Loucy (cell line): ENCODE measurements around the gene ERBB3.

Experiments
- H2AFZ ChIP-seq: fragments of 200-600 bp; sonication (generic); 2 replicates; pipeline ENCODE4 v1.6.0; 2016; ENCODE audit warnings: antibody characterized with exemption, mild to moderate bottlenecking, low read length, moderate library complexity
- H3F3A ChIP-seq: fragments of 200-600 bp; 2 replicates; pipeline ENCODE4 v1.6.0; 2016; ENCODE audit warnings: antibody characterized with exemption, low read depth, mild to moderate bottlenecking
- H3K27me3 ChIP-seq: fragments of 200-600 bp; sonication (generic); 2 replicates; pipeline ENCODE4 v1.6.1; 2014; ENCODE audit warnings: low read length, mild to moderate bottlenecking; ENCODE audit not compliant: insufficient read depth, poor library complexity, severe bottlenecking
- H3K36me3 ChIP-seq: fragments of 200-600 bp; sonication (generic); 2 replicates; pipeline ENCODE4 v1.6.1; 2016; ENCODE audit warnings: low read length; ENCODE audit not compliant: insufficient read depth
- H3K4me1 ChIP-seq: fragments of 200-600 bp; sonication (generic); 2 replicates; pipeline ENCODE4 v1.5.1; 2014; ENCODE audit warnings: low read length, mild to moderate bottlenecking; ENCODE audit not compliant: insufficient read depth, poor library complexity, severe bottlenecking
- H3K4me2 ChIP-seq: fragments of 200-600 bp; sonication (generic); 2 replicates; pipeline ENCODE4 v1.6.0; 2014; ENCODE audit warnings: antibody characterized with exemption, low read length, low read depth, mild to moderate bottlenecking; ENCODE audit not compliant: poor library complexity, severe bottlenecking
- H3K4me3 ChIP-seq: fragments of 200-600 bp; sonication (generic); 2 replicates; pipeline ENCODE4 v1.5.1; 2014; ENCODE audit warnings: low read length, mild to moderate bottlenecking, mixed read lengths; ENCODE audit not compliant: poor library complexity, severe bottlenecking
- H3K79me2 ChIP-seq: fragments of 200-600 bp; sonication (generic); 2 replicates; pipeline ENCODE4 v1.6.1; 2014; ENCODE audit warnings: low read length; ENCODE audit not compliant: insufficient read depth
- H3K9ac ChIP-seq: fragments of 200-600 bp; sonication (generic); 2 replicates; pipeline ENCODE4 v1.6.0; 2014; ENCODE audit warnings: mild to moderate bottlenecking, low read depth, low read length, moderate library complexity; ENCODE audit not compliant: poor library complexity, severe bottlenecking
- H3K9me2 ChIP-seq: fragments of 200-600 bp; sonication (generic); replicated peaks from 2 replicates; pipeline ENCODE4 v1.6.1; 2016; ENCODE audit warnings: low read depth, low read length, mixed read lengths
- H3K9me3 ChIP-seq: fragments of 200-600 bp; sonication (generic); 2 replicates; pipeline ENCODE4 v1.6.1; 2014; ENCODE audit warnings: mild to moderate bottlenecking, antibody characterized with exemption, low read length, low read depth; ENCODE audit not compliant: insufficient read depth
- H4K20me1 ChIP-seq: fragments of 200-600 bp; sonication (generic); 2 replicates; pipeline ENCODE4 v1.6.0; 2014; ENCODE audit warnings: antibody characterized with exemption, low read length, mild to moderate bottlenecking; ENCODE audit not compliant: insufficient read depth, poor library complexity, severe bottlenecking
- EZH2phosphoT487 ChIP-seq: fragments of 200-600 bp; IDR thresholded peaks from 2 replicates; pipeline ENCODE4 v1.6.1; 2018; ENCODE audit warnings: antibody characterized with exemption, mild to moderate bottlenecking, moderate library complexity, borderline replicate concordance
- TF ChIP-seq, protein P1 (sequence below): fragments of 200-600 bp; sonication (generic); conservative IDR thresholded peaks from 2 replicates; pipeline ENCODE4 v1.5.1; 2014; ENCODE audit warnings: mild to moderate bottlenecking, antibody characterized with exemption, low read length

Gene ERBB3

DNA sequence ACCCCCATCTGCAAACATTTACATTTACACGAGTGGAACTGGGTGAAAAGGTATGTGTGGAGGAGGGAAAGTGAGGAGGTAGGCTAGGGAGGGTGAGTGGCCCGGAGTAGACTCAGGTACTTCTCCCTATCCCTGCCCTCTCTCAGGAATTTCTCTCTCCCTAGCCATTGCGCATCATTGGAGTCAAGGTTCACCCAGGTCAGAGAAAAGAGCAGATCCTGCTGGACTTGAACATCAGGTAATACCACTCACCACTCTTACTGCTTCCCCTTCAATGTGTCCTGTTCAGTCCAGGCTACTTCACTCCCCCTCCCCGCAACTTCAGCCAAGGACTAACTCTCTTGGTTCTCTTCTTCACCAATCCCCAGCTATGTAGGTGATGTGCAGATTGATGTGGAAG, 50.9 kb downstream of the ERBB3 start:
- peak overlapping the region; percentile 86 for H3K9ac ChIP-seq
- TF ChIP-seq, protein P1, sequence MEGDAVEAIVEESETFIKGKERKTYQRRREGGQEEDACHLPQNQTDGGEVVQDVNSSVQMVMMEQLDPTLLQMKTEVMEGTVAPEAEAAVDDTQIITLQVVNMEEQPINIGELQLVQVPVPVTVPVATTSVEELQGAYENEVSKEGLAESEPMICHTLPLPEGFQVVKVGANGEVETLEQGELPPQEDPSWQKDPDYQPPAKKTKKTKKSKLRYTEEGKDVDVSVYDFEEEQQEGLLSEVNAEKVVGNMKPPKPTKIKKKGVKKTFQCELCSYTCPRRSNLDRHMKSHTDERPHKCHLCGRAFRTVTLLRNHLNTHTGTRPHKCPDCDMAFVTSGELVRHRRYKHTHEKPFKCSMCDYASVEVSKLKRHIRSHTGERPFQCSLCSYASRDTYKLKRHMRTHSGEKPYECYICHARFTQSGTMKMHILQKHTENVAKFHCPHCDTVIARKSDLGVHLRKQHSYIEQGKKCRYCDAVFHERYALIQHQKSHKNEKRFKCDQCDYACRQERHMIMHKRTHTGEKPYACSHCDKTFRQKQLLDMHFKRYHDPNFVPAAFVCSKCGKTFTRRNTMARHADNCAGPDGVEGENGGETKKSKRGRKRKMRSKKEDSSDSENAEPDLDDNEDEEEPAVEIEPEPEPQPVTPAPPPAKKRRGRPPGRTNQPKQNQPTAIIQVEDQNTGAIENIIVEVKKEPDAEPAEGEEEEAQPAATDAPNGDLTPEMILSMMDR, result no peak
- TF ChIP-seq EZH2phosphoT487, result no peak
- H3K4me2 ChIP-seq, result peak overlapping the region; percentile 94
- H4K20me1 ChIP-seq, result peaks cover 5% of the 10 kb centered on the region
- H3K79me2 ChIP-seq, result peaks cover 42% of the 10 kb centered on the region
- H3K36me3 ChIP-seq, result peaks cover 33% of the 10 kb centered on the region; the same call in 1 of the 2 replicates
- no peaks in the 10 kb centered on the region for H3K27me3 ChIP-seq
- H3K9me2 ChIP-seq, result no peaks in the 10 kb centered on the region
- no peak overlapping the region for H2AFZ ChIP-seq
- peaks cover 7% of the 10 kb centered on the region for H3F3A ChIP-seq
- H3K4me3 ChIP-seq, result peak overlapping the region; percentile 87
- H3K9me3 ChIP-seq, result no peaks in the 10 kb centered on the region
- peaks cover 41% of the 10 kb centered on the region for H3K4me1 ChIP-seq

DNA sequence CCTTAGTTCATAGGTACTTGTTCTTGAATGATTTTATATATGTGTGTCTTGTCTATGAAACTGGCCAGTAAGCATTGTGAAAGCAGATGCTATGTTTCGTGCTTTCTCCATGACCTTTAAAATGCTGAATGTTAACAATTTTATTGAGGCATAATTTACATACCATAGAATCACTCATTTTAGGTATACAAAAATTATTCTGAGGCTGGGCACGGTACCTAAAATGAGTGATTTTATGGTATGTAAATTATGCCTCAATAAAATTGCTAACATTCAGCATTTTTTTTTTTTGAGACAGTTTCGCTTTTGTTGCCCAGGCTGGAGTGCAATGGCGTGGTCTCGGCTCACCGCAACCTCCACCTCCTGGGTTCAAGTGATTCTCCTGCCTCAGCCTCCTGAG, 54.9 kb downstream of the ERBB3 start:
- no peak overlapping the region for H2AFZ ChIP-seq
- no peaks in the 10 kb centered on the region for H4K20me1 ChIP-seq
- no peak overlapping the region for H3K9ac ChIP-seq

GRCh38 chr12:56137853-56138571, 58.0 kb downstream of the ERBB3 start:
- H3K9me2 ChIP-seq, result no peaks in the 10 kb centered on the region
- H3K4me1 ChIP-seq, result peaks cover 23% of the 10 kb centered on the region
- no peak overlapping the region for H2AFZ ChIP-seq
- H3K27me3 ChIP-seq, result no peaks in the 10 kb centered on the region
- peak overlapping the region; percentile 66 for H3K4me2 ChIP-seq
- H3K9ac ChIP-seq, result peak overlapping the region; percentile 60
- TF ChIP-seq, protein P1, result no peak
- no peak for TF ChIP-seq EZH2phosphoT487
- no peaks in the 10 kb centered on the region; the same call in 1 of the 2 replicates for H3K79me2 ChIP-seq
- peak overlapping the region; percentile 5 for H3K4me3 ChIP-seq
- peaks cover 59% of the 10 kb centered on the region; the same call in 1 of the 2 replicates for H3K36me3 ChIP-seq
- H4K20me1 ChIP-seq, result no peaks in the 10 kb centered on the region
- peaks cover 7% of the 10 kb centered on the region for H3F3A ChIP-seq
- no peaks in the 10 kb centered on the region for H3K9me3 ChIP-seq

More for the DNA sequence above, 54.9 kb downstream of the ERBB3 start:
- Histone ChIP-seq H3K36me3 (peaks cover 58% of the 10 kb centered on the region; the same call in 1 of the 2 replicates), H3K9me2 (no peaks in the 10 kb centered on the region), H3K79me2 (peaks cover 27% of the 10 kb centered on the region), H3F3A (peaks cover 7% of the 10 kb centered on the region), H3K4me1 (peaks cover 35% of the 10 kb centered on the region), H3K4me3 (no peak overlapping the region), H3K4me2 (no peak overlapping the region), H3K27me3 (no peaks in the 10 kb centered on the region), H3K9me3 (no peaks in the 10 kb centered on the region)
- TF ChIP-seq, protein P1, result no peak
- no peak for TF ChIP-seq EZH2phosphoT487
